ENCODE measurements around the gene SCO1. TPM values are rescaled to one million over a fixed set of nuclear protein-coding genes. Genes with fewer than 3 reads are reported as not detected.
A peak's percentile ranks its signal among the peaks of the same experiment; 100 is the strongest.

Gene SCO1
- total and polyA plus RNA-seq, 4 donors: 18.0 to 33.2 (median 22.8) TPM

GRCh38 chr17:10744501-10745000, 47.2 kb upstream of the SCO1 start (continued):
- TF ChIP-seq JUND (IDR thresholded peaks at IDR 0.05): no peak
- TF ChIP-seq NR2F2 (IDR thresholded peaks at IDR 0.05): no peak
- TF ChIP-seq, protein P1, sequence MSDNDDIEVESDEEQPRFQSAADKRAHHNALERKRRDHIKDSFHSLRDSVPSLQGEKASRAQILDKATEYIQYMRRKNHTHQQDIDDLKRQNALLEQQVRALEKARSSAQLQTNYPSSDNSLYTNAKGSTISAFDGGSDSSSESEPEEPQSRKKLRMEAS (IDR thresholded peaks at IDR 0.05): no peak
- no peak for TF ChIP-seq ZBTB33 (IDR thresholded peaks at IDR 0.05)
- TF ChIP-seq EGR1 (IDR thresholded peaks at IDR 0.05; ENCODE audit: low read depth in 2 of 2): no peak
- no peak for TF ChIP-seq YY1 (IDR thresholded peaks at IDR 0.05)
- no peak for TF ChIP-seq ATF3 (IDR thresholded peaks at IDR 0.05)
- peak; percentile 27 to 34 for TF ChIP-seq RXRA (IDR thresholded peaks at IDR 0.05)
- no peak for TF ChIP-seq RAD21 (IDR thresholded peaks at IDR 0.05)

- Histone ChIP-seq H3K27ac (ENCODE audit: low read depth in 1 of 2, low read length in 2 of 2) (peak overlapping the region in 1 of 2 donors; percentile 32), H3K27me3 (ENCODE audit: control insufficient read depth in 4 of 4, insufficient read depth in 4 of 4, low read length in 3 of 4) (no peaks in the 10 kb centered on the region), H3K4me3 (ENCODE audit: low read depth in 1 of 3, low read length in 3 of 3) (no peak overlapping the region), H3K9me3 (ENCODE audit: control insufficient read depth in 4 of 4, low read length in 3 of 4) (no peaks in the 10 kb centered on the region), H3K4me1 (ENCODE audit: control insufficient read depth in 4 of 4, insufficient read depth in 4 of 4, low read length in 3 of 4) (peaks cover 0 to 22% (median 8%) of the 10 kb centered on the region in 4 donors), H3K36me3 (ENCODE audit: control insufficient read depth in 4 of 4, insufficient read depth in 3 of 4, low read depth in 1 of 4, low read length in 3 of 4) (no peaks in the 10 kb centered on the region), H3K9ac (ENCODE audit: low read depth in 1 of 2, low read length in 2 of 2) (no peak overlapping the region)
- no peak for DNase-seq (ENCODE audit: low spot score)
- TF ChIP-seq, protein P2, sequence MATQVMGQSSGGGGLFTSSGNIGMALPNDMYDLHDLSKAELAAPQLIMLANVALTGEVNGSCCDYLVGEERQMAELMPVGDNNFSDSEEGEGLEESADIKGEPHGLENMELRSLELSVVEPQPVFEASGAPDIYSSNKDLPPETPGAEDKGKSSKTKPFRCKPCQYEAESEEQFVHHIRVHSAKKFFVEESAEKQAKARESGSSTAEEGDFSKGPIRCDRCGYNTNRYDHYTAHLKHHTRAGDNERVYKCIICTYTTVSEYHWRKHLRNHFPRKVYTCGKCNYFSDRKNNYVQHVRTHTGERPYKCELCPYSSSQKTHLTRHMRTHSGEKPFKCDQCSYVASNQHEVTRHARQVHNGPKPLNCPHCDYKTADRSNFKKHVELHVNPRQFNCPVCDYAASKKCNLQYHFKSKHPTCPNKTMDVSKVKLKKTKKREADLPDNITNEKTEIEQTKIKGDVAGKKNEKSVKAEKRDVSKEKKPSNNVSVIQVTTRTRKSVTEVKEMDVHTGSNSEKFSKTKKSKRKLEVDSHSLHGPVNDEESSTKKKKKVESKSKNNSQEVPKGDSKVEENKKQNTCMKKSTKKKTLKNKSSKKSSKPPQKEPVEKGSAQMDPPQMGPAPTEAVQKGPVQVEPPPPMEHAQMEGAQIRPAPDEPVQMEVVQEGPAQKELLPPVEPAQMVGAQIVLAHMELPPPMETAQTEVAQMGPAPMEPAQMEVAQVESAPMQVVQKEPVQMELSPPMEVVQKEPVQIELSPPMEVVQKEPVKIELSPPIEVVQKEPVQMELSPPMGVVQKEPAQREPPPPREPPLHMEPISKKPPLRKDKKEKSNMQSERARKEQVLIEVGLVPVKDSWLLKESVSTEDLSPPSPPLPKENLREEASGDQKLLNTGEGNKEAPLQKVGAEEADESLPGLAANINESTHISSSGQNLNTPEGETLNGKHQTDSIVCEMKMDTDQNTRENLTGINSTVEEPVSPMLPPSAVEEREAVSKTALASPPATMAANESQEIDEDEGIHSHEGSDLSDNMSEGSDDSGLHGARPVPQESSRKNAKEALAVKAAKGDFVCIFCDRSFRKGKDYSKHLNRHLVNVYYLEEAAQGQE (IDR thresholded peaks at IDR 0.05): no peak
- TF ChIP-seq JUND (IDR thresholded peaks at IDR 0.05) (peak in 1 of 2 donors; percentile 55), TAF1 (conservative IDR thresholded peaks at IDR 0.05) (no peak), EGR1 (IDR thresholded peaks at IDR 0.05; ENCODE audit: low read depth in 2 of 2) (peak in 1 of 2 donors; percentile 11), ATF3 (IDR thresholded peaks at IDR 0.05) (no peak)
- WGBS: 84% methylated on average over 8 of the region's 8 CpGs
Observed at GRCh38 chr17:10743316-10744009, 46.1 kb upstream of the SCO1 start.

DNA sequence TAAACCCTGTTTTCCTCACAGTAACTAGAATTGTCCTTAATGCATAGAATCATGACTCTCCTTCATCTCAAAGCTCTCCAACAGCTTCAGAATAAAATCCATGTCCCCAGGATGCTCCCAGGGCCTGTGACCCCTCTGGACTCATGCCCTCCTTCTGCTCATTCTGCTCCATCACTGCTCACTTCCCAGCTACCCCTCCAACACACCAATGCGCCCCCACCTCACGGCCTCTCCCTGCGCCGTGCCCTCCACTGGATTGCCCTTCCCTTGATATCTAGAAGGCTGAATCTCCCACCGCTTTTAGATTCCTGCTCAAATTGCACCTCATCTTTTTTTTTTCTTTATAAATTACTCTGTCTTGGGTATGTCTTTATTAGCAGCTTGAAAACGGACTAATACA, 45.1 kb upstream of the SCO1 start:
- no peak for DNase-seq (ENCODE audit: low spot score)
- H3K27ac ChIP-seq (ENCODE audit: low read depth in 1 of 2, low read length in 2 of 2): no peak overlapping the region
- H3K9me3 ChIP-seq (ENCODE audit: control insufficient read depth in 4 of 4, low read length in 3 of 4): no peaks in the 10 kb centered on the region
- H3K9ac ChIP-seq (ENCODE audit: low read depth in 1 of 2, low read length in 2 of 2): no peak overlapping the region
- no peak for TF ChIP-seq JUND (IDR thresholded peaks at IDR 0.05)
- no peak for TF ChIP-seq RXRA (IDR thresholded peaks at IDR 0.05)
- no peak for TF ChIP-seq CTCF (IDR thresholded peaks at IDR 0.05; ENCODE audit: low read depth, low read length, missing input control)
- TF ChIP-seq GABPA (IDR thresholded peaks at IDR 0.05 in 1 of 2, conservative IDR thresholded peaks at IDR 0.05 in 1 of 2): no peak
- no peak for TF ChIP-seq FOXA2 (IDR thresholded peaks at IDR 0.05)
- no peak for TF ChIP-seq HNF4A (conservative IDR thresholded peaks at IDR 0.05)
- TF ChIP-seq, protein P1 (IDR thresholded peaks at IDR 0.05): no peak
- no peak for TF ChIP-seq YY1 (IDR thresholded peaks at IDR 0.05)
- TF ChIP-seq HNF4G (IDR thresholded peaks at IDR 0.05): no peak
- no peak overlapping the region for H3K4me3 ChIP-seq (ENCODE audit: low read depth in 1 of 3, low read length in 3 of 3)
- H3K36me3 ChIP-seq (ENCODE audit: control insufficient read depth in 4 of 4, insufficient read depth in 3 of 4, low read depth in 1 of 4, low read length in 3 of 4): no peaks in the 10 kb centered on the region
- H3K4me1 ChIP-seq (ENCODE audit: control insufficient read depth in 4 of 4, insufficient read depth in 4 of 4, low read length in 3 of 4): peaks cover 6 to 33% (median 18%) of the 10 kb centered on the region in 4 donors
- H3K27me3 ChIP-seq (ENCODE audit: control insufficient read depth in 4 of 4, insufficient read depth in 4 of 4, low read length in 3 of 4): no peaks in the 10 kb centered on the region
- 94% methylated on average over 6 of the region's 6 CpGs for WGBS
